Parathyroid adenoma (tissue), 2 donors: Measurements from ENCODE around the gene HAGHL.

ENCODE experiments used
- H2AFZ ChIP-seq: fragments of 300-600 bp; sonication (generic); one replicate; pipeline ENCODE4 v1.7.0; 2017; ENCODE audit warnings: antibody characterized with exemption, mild to moderate bottlenecking
- H3K27ac ChIP-seq: fragments of 300-600 bp; sonication (generic); one replicate; pipeline ENCODE4 v1.7.0; 2017
- H3K27me3 ChIP-seq: fragments of 300-600 bp; sonication (generic); one replicate; pipeline ENCODE4 v1.7.0; 2017; ENCODE audit warnings: low read length; ENCODE audit not compliant: control insufficient read depth, insufficient read depth
- H3K36me3 ChIP-seq: fragments of 300-600 bp; sonication (generic); one replicate; pipeline ENCODE4 v1.7.0; 2017; ENCODE audit warnings: low read length; ENCODE audit not compliant: control insufficient read depth, insufficient read depth
- H3K4me1 ChIP-seq: fragments of 300-600 bp; sonication (generic); one replicate; pipeline ENCODE4 v1.7.0; 2017; ENCODE audit warnings: control low read depth
- H3K4me2 ChIP-seq: fragments of 300-600 bp; sonication (generic); one replicate; pipeline ENCODE4 v1.7.0; 2017; ENCODE audit warnings: low read length
- H3K4me3 ChIP-seq: fragments of 300-600 bp; sonication (generic); one replicate; pipeline ENCODE4 v1.7.0; 2017; ENCODE audit warnings: low read depth, low read length
- H3K79me2 ChIP-seq: fragments of 300-600 bp; sonication (generic); one replicate; pipeline ENCODE4 v1.7.0; 2017; ENCODE audit warnings: control low read depth
- H3K9ac ChIP-seq: fragments of 300-600 bp; sonication (generic); one replicate; pipeline ENCODE4 v1.7.0; 2017; ENCODE audit warnings: mild to moderate bottlenecking
- H3K9me3 ChIP-seq: fragments of 300-600 bp; sonication (generic); one replicate; pipeline ENCODE4 v1.7.0; 2017; ENCODE audit warnings: low read length; ENCODE audit not compliant: control insufficient read depth
- TF ChIP-seq, protein P1 (sequence below): fragments of 300-600 bp; sonication (generic); IDR thresholded peaks from one replicate; pipeline ENCODE4 v1.7.0; 2017; ENCODE audit warnings: antibody characterized with exemption, mild to moderate bottlenecking
- donor health status: primary hyperparathyroidism.

Gene HAGHL

DNA sequence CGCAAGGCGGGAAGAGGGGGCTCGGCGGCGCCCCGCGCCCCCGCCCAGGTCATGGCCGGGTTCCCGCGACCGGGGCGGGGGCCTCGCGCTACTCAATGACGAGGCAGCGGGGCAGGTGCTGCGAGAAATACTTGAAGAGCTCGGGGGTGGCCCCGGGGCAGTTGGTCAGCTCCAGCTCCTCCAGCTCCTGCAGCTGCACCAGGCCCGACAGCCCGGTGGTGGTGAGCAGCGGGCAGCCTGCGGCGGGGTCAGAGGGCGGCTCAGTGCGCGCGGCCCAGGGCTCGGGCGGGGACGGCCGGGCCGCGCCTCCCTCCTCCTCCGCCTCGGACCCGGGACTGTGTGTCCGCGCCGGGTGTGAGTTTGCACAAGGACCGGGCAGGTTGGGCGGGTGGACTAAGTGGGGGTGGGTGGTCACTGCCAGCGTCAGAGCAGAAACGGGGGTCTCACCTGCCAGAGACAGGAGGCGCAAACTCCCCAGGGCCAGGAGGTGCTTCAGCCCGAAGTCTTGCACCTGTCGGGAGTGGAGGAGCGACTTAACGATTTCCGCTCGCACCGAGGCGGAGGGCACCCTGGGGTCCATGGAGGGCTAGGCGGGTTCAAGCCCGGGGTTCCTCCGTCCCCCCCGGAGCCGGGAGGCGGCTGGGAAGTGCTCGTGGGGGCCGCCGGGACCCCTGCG, 32.6 kb upstream of the HAGHL start:
- no peak overlapping the region for H3K9ac ChIP-seq
- peaks cover 5% of the 10 kb centered on the region for H3K79me2 ChIP-seq
- peaks cover 16% of the 10 kb centered on the region for H3K4me1 ChIP-seq
- no peak overlapping the region for H3K27ac ChIP-seq
- H3K4me3 ChIP-seq = peak overlapping the region; percentile 56
- TF ChIP-seq, protein P1, sequence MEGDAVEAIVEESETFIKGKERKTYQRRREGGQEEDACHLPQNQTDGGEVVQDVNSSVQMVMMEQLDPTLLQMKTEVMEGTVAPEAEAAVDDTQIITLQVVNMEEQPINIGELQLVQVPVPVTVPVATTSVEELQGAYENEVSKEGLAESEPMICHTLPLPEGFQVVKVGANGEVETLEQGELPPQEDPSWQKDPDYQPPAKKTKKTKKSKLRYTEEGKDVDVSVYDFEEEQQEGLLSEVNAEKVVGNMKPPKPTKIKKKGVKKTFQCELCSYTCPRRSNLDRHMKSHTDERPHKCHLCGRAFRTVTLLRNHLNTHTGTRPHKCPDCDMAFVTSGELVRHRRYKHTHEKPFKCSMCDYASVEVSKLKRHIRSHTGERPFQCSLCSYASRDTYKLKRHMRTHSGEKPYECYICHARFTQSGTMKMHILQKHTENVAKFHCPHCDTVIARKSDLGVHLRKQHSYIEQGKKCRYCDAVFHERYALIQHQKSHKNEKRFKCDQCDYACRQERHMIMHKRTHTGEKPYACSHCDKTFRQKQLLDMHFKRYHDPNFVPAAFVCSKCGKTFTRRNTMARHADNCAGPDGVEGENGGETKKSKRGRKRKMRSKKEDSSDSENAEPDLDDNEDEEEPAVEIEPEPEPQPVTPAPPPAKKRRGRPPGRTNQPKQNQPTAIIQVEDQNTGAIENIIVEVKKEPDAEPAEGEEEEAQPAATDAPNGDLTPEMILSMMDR = no peak
- no peaks in the 10 kb centered on the region for H3K9me3 ChIP-seq
- H3K36me3 ChIP-seq = no peaks in the 10 kb centered on the region
- H3K4me2 ChIP-seq = peak overlapping the region; percentile 72
- H3K27me3 ChIP-seq = no peaks in the 10 kb centered on the region
- no peak overlapping the region for H2AFZ ChIP-seq

DNA sequence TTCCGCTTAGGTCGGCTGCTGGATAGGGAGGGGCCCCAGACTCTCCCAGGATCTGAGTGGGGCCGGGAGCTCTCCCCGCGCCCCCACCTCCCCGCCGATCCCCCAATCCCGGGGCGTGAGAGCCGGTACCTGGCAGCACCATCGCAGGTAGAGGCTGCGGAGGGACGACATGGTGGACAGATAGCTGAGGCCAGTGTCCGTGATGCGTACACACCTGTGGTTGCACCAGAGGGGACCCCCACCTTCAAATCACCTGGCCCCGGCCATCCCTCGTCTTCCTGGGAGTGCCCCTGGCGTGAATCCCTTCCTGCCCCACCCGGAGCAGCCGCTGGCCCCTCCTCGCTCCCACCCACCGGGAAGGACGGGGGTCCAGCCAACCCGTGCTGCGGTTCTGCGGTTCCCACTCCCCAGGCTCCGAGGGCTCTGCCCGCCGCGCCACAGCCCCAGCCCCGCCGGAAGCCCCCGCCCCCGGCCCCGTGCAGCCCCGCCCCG, 32.0 kb upstream of the HAGHL start:
- no peak overlapping the region for H3K9ac ChIP-seq
- peaks cover 3% of the 10 kb centered on the region for H3K79me2 ChIP-seq
- H3K27me3 ChIP-seq = no peaks in the 10 kb centered on the region
- peaks cover 13% of the 10 kb centered on the region for H3K4me1 ChIP-seq
- peak overlapping the region; percentile 72 for H3K4me2 ChIP-seq
- H3K36me3 ChIP-seq = no peaks in the 10 kb centered on the region
- TF ChIP-seq, protein P1 = no peak
- H2AFZ ChIP-seq = no peak overlapping the region
- peak overlapping the region; percentile 56 for H3K4me3 ChIP-seq
- H3K27ac ChIP-seq = no peak overlapping the region
- no peaks in the 10 kb centered on the region for H3K9me3 ChIP-seq

DNA sequence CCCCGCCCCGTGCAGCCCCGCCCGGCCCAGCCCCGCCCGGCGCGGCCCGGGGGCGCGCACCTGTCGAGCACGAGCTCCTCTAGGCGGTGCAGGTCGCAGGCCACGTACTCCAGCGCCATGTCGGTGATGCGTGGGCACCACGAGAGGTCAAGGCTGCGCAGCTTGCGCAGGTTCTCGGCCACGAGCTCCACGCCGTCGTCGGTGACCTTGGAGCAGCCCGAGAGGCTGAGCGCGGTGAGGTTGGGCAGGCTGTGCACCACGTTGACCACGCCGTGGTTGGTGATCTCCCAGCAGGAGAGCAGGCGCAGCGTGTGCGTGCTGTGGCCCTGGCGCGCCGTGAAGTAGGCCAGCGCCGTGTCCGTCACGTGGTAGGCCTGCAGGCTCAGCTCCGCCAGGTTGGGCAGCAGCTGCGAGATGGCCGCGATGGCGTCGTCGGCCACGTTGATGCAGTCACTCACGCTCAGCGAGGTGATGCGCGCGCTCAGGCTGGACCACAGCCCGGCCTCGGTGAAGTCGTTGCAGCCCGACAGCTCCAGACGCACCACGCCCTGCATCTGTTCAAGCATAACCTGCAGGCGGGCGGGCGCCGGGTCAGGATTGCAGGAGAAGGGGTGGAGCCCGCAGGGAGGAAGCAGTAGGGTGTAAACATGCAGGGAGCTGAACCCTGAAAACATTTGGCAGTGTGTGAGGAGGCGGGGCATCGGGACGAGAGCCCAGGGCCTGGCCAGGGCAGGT, 31.4 kb upstream of the HAGHL start:
- peak overlapping the region; percentile 40 for H2AFZ ChIP-seq
- H3K27ac ChIP-seq = peak overlapping the region; percentile 95
- H3K9me3 ChIP-seq = no peaks in the 10 kb centered on the region
- peaks cover 3% of the 10 kb centered on the region for H3K79me2 ChIP-seq
- TF ChIP-seq, protein P1 = no peak
- H3K9ac ChIP-seq = no peak overlapping the region
- H3K36me3 ChIP-seq = no peaks in the 10 kb centered on the region
- H3K4me3 ChIP-seq = peak overlapping the region; percentile 65
- peaks cover 11% of the 10 kb centered on the region for H3K4me1 ChIP-seq
- H3K27me3 ChIP-seq = no peaks in the 10 kb centered on the region
- peak overlapping the region; percentile 78 for H3K4me2 ChIP-seq

GRCh38 chr16:698911-699671, 27.8 kb upstream of the HAGHL start:
- H3K9me3 ChIP-seq = no peaks in the 10 kb centered on the region
- TF ChIP-seq, protein P1 = no peak
- peaks cover 27% of the 10 kb centered on the region for H3K79me2 ChIP-seq
- H3K27ac ChIP-seq = no peak overlapping the region
- no peak overlapping the region for H3K9ac ChIP-seq
- no peaks in the 10 kb centered on the region for H3K4me1 ChIP-seq
- no peak overlapping the region for H2AFZ ChIP-seq
- H3K36me3 ChIP-seq = no peaks in the 10 kb centered on the region
- peaks cover 5% of the 10 kb centered on the region for H3K27me3 ChIP-seq
- H3K4me3 ChIP-seq = no peak overlapping the region
- H3K4me2 ChIP-seq = no peak overlapping the region
